GM20000 (cell line): ENCODE results near the gene JAKMIP2.

Experiments used
- DNase-seq: peaks from one replicate; pipeline ENCODE4 v3.0.0; 2012; ENCODE audit warnings: low spot score
- TF ChIP-seq, protein P1 (sequence below): IDR thresholded peaks from 2 replicates; pipeline ENCODE4 v1.5.1; 2012; ENCODE audit warnings: mild to moderate bottlenecking, control low read depth; ENCODE audit errors: extremely low read depth, missing control alignments

The JAKMIP2 gene

DNA sequence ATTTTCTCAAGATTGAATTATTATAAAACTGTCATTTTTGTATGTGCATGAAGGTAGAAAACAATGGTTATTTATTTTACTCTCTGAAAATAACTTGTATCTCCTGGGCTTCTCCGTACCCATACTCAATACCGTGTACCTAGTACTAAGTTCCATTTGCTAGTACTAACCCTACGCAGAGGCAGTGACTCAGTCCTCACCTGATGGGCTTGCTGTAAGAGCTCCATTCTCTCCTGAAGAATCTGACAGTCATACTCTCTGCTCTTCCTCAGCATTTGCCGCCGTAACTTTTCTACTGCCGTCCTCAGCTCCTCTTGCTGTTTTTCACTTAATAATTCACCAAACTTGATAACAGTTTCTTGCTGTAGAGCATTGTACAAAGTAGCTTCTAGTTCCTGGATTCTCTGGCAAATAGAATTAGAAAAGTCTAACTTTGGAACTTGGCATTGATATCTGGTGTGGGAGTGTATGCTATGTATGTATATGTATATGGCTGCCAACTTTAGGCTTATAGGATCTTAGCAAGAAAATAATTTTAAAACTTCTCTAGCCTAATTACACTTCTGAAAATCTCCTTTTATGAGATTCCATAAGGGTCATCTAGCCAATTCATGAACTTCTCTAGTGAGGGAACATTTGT, 164.7 kb downstream of the JAKMIP2 start:
- TF ChIP-seq, protein P1, sequence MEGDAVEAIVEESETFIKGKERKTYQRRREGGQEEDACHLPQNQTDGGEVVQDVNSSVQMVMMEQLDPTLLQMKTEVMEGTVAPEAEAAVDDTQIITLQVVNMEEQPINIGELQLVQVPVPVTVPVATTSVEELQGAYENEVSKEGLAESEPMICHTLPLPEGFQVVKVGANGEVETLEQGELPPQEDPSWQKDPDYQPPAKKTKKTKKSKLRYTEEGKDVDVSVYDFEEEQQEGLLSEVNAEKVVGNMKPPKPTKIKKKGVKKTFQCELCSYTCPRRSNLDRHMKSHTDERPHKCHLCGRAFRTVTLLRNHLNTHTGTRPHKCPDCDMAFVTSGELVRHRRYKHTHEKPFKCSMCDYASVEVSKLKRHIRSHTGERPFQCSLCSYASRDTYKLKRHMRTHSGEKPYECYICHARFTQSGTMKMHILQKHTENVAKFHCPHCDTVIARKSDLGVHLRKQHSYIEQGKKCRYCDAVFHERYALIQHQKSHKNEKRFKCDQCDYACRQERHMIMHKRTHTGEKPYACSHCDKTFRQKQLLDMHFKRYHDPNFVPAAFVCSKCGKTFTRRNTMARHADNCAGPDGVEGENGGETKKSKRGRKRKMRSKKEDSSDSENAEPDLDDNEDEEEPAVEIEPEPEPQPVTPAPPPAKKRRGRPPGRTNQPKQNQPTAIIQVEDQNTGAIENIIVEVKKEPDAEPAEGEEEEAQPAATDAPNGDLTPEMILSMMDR: no peak
- DNase-seq: no peak

DNA sequence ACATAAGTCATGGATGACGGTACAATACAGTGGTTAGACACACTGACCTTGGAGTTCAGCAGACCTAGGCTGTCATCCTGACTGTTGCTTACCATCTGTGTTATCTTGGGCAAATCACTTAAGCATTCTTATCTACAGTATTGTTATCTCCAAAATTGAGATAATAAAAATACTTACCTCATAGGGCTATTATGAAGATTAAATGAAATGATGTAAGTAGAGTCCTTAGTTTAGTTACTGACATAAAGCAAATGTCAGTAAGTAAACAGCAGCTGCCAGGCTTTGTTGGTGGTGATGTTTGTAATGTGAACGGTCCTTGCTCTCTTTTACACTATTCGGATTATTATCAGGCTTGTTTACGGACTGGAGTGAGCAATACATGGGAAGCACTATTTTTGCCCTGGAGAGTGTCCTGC, 165.3 kb downstream of the JAKMIP2 start:
- DNase-seq: no peak
- TF ChIP-seq, protein P1: no peak

DNA sequence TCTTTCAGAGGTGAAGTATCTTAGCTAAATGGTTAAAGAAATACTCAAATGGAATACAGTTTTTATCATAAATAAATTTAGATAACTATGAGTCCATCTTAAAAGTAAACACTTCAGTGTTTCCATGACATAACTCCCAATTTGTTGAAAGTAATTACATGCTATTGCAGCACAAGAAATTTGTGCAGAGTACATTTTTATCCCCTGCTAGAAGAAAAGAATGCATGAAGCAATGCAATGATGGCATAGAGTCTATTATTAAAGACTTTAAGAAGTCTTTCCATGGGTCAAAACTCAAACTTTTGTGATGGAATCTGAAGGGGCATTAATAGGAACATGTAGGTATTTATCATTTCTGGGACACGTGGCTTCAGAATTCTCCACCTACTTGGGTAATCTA, 166.1 kb downstream of the JAKMIP2 start:
- TF ChIP-seq, protein P1: no peak
- DNase-seq: no peak

DNA sequence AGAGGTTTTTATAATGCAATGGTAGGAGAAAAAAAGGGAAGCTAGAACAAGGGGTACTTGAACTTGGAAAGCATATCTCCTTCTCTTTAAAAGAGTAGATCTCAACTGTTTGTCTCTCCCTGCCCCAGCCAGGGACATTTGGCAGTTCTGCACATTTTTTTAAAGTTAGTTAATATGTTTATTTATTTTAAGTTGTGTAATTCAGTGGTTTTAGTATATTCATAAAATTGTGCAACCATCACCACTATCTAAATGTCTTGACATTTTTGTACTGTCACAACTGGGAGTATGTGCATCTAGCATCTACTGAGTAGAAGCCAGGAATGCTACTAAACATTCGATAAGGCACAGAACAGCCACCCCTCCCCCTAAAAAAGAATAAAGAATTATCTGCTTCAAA, 169.2 kb downstream of the JAKMIP2 start:
- TF ChIP-seq, protein P1: no peak
- no peak for DNase-seq

DNA sequence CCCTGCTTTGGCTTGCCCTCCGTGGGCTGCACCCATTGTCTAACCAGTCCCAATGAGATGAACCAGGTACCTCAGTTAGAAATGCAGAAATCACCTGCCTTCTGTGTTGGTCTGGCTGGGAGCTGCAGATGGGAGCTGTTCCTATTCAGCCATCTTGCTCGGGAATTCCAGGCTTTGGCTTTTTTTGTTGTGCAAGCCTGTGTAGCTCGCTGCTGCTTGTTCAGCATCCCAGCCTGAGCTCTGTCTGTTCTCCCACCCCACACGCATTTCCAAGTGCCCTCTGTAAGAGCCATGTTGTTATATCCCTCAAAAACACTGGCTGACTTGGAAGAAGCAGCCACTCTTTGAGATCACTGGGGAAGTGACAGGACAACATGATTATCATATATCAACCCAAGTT, 171.0 kb downstream of the JAKMIP2 start:
- TF ChIP-seq, protein P1: no peak
- DNase-seq: no peak

DNA sequence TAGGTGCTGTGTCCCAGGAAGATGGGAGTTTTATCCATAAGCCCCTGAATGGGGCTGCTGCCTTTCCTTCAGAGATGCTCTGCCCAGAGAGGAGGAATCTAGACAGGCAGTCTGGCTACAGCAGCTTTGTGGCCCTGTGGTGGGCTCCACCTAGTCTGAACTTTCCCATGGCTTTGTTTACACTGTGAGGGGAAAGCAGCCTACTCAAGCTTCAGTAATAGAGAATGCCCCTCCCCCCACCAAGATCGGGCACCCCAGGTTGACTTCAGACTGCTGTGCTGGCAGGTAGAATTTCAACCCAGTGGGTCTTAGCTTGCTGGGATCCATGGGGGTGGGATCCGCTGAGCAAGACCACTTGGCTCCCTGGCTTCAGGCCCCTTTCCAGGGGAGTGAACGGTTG, 171.7 kb downstream of the JAKMIP2 start:
- TF ChIP-seq, protein P1: no peak
- DNase-seq: no peak

DNA sequence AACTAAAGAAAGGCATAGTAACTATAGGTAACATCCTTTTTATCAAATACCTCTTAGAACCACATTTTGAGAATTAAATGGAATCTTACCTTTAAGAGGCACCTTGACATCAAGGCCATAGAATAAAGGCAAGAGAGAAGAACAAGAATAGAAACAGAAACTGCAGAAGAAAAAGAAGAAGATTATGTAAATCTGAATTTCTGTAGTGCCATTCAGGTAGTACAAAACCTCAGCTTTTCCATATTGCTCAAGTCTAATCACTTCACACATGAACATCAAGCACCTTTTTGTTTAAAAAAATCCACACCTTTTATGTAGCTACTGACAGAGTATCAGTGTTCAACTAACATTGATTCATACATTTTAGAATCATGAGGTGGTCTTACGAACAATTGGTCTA, 180.9 kb downstream of the JAKMIP2 start:
- no peak for DNase-seq
- TF ChIP-seq, protein P1: no peak
